Adrenal gland (tissue), 5 donors: ENCODE data around the gene S100A12.

ENCODE experiments used
- CTCF ChIP-seq, 6 experiments: fragments of 450-650 bp in 4 of 6; fragments of 200-600 bp in 2 of 6; sonication (generic) in 1 of 6; IDR thresholded peaks; 1 replicate in 5 of 6; 2 replicates in 1 of 6; pipeline versions ENCODE4 v1.5.1 to v1.8.0; 2016 to 2021; ENCODE audit warnings: antibody characterized with exemption in 6 of 6, mild to moderate bottlenecking in 2 of 6, moderate library complexity in 1 of 6
- POLR2A ChIP-seq, 2 donors: fragments of 450-650 bp; IDR thresholded peaks; one replicate each; pipeline ENCODE4 v1.6.1; 2017; ENCODE audit warnings: antibody characterized with exemption in 2 of 2, mild to moderate bottlenecking in 2 of 2, moderate library complexity in 1 of 2
- donor health status: DM: no; HTN: no; CAD: no.

DNA sequence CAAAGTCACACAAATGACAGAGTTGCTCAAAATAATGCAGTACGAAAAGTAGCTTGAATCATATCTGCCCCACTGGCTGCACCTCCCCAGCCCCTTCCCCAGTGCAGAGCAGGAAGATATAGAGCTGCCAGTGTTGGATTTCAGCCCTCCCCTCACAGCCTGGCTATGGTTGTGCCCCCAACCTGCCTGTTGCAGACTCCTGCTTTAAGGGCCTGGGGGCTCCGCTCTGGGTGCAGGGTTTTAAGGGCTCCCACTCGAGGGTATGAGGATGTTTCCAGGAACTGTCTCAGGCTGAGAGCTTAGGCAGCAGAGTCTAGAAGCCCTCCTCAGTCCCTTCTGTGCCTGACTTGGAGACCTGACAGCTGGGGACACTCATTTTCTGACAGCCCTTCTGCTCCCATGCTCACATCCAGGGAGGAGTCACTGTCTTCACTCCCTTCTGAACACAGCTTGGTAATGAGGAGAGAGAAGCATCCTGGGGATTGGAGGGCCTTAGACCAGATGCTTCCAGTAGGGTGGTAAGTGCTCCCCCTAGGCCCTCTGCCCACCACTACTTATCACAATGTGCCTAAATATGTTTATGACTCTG, 13.1 kb downstream of the S100A12 start:
- TF ChIP-seq CTCF (IDR thresholded peaks at IDR 0.05) (no peak), POLR2A (IDR thresholded peaks at IDR 0.05) (no peak)
